Fibroblast of upper back skin (primary cell): Measurements from ENCODE around the gene TP73.

Experiments used
- DNase-seq: peaks from one replicate; pipeline ENCODE4 v3.0.0-alpha.2; 2013

Gene TP73

GRCh38 chr1:3691421-3692204 is 39.3 kb downstream of the TP73 start:
- no peak for DNase-seq

GRCh38 chr1:3692598-3692997 is 40.3 kb downstream of the TP73 start:
- DNase-seq = no peak

- DNase-seq = no peak
These were observed 41.0 kb downstream of the TP73 start for GRCh38 chr1:3693321-3693720.

DNA sequence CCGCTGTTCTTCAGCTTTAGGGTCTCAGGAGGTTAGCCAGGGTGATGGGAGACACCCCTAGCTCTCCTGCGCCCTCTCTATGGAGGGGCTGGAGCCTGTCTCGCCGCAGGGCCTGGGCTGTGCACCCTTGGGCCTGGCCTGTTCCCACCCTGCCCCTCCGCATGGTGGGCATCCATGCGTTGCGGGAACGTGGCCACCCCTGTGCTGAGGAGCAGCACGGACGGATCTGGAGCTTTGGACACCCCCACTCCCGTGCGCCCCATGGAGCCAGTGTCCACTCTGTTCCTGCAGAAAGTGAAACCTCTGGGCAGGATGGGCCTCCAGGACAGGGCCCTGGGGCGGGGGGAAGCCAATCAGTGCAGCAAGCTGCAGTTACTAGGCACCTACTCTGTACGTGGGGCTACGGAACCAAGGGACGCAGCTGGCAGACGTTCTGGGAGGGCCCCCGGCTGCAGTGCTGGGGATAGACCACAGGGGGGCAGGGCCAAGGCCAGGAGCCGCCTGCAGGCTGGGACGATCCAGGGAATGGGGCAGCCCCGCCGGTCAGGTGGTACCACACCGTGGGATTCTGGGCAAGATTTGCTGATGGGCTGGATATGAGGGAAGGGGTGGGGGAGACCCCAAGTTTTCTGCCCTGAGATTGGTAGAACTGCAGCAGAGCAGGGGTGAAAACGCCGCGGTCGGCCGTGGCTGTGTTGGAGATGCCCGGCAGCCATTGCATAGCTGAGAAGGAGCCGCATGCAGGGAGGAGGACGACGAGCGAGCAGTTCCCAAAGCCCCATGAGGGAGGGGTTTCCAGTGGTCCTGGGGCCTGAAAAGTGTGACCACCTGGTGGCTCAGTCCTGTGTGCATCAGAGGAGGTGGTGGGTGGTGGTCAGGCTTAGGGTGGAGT is 43.3 kb downstream of the TP73 start:
- DNase-seq = peak; percentile 11

DNA sequence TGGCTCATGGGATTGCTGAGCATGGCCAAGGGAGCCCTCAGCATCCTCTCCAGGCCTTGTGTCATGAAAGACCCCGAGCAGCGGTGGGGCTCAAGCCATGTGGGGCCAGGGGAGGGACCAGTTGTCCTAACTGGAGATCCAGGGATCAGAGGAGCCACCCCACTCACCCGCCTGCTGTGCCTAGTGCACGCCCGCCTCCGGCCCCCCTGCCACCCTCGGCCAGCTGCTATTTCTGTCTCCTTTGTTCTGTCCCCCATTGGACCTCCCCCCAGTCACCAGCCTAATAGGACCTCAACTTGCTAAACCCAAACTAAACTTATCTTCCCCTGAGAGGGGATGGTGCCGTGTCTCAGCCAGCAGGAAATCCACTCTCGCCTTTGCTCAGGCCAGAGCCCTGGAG is 44.4 kb downstream of the TP73 start:
- DNase-seq = no peak

DNA sequence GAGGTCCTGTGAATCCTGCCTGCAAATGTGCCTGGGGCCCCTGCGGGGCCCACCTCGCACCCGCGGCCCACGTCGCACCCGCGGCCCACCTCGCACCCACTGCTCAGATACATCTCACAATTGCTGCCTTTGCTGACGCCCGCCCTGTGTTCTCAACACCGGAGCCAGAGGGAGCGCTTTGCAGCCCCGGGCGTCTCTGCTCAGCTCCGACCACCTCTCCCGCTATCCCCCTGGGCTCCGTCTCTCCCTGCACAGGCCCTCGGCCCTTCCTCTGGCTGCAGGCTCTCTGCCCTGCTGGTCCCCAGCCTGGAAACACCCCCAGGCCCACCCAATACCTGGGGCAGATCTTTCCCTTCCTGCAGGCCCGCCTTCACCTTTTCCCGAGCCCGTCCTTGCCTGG is 44.8 kb downstream of the TP73 start:
- no peak for DNase-seq

DNA sequence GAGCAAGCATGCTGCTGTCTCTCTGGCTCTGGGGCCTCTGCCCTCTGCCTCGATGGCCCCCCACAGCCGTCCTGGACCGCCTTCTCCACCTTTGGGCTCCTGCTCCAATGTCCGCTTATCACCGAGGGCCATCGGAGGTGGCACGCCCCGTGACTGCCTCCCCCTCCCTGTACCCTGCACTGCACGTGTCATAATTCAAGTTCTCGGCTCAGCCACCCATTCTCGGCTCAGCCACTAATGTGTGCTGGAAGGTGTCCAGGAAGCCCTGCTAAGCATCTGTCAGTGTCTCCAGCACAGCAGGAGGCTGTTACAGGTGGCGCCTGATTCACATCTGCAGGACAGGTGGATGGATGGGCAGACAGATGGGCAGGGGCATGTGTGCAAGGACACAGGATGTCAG is 45.5 kb downstream of the TP73 start:
- no peak for DNase-seq

DNA sequence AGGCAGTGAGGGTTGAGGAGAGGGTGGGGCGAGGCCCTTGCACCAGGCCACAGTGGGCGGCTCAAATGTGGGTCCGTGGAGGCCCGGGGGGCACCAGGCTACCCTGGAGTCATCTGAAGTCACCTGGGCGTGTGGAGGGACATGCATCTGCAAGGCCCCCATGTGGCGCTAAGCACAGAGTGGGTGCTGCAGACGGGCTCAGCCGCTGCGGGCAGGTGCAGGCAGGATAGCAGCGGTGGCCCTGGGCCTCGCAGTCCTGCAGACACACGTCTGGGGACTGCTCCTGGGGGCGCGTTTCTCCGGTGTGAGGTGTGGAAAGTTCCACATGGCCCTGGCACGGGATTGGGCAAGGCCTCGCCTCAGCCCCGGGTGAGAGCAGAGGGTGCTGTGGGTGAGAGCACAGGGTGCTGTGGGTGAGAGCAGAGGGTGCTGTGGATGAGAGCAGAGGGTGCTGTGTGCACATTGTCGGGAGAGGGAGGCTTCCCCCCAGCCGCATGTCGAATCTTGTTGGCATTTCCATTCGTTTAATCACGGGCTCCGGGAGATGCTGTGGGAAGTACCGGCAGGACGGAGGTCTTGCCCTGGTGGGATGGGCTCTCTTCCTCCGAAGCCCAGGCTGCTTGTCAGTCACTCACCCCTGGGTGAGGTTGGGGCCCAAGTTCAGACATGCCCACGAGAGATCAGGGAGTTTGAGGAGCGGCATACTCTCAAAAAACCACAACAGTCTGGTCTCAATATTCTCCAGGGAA is 46.5 kb downstream of the TP73 start:
- no peak for DNase-seq

DNA sequence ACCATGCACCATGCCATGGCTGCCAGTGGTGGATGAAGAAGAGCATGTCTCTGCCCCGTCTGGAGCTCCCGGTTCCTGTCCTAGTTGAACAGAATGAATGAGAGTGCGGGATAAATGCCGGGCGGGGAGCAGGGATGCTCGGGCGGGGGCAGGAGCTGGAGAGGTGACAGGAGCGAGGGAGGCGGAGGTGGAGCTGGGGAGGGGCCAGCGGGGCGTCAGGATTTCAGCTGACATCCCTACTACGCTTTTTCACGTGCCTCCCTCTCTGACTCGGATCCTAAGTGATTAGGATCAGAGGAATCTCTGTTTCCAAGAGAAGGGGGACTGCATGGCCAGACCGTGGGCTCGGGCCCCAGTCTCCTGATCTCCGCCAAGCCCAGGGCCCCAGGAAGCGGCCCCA is 47.3 kb downstream of the TP73 start:
- DNase-seq = no peak

DNA sequence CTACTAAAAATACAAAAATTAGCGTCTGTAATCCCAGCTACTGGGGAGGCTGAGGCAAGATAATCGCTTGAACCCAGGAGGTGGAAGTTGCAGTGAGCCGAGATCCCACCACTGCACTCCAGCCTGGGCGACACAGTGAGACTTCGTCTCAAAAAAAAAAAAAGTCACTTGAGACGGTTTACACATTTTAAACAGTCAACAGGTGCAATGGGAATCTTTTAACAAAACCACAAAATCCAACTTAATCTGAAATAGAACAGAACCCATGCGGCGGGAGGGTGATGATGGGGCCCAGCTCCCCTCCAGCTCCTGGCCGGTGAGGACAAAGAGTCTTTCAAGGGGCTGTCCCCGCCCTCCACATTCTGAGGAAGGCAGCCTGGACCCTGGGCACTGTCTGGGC is 48.3 kb downstream of the TP73 start:
- no peak for DNase-seq

DNA sequence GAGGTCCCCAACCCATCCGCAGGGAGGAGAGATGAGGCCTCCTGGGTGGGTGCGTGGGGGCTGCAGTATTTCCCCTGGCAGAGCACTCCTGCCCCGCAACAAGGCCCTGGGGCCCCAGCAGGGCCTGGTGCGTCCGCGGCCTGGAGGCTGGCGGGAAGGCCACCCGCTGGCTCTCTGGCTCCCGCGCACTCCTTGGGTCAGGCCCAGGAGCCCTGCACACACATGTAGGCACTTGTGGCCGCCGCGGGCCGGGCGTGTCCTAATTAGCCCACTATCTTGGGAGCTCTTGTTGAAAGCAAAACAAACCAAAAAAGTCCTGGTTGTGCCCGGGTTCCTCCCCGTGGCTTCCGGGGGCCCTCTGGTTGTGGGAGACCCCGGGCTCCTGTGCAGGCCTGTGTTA is 50.2 kb downstream of the TP73 start:
- no peak for DNase-seq

GRCh38 chr1:3702990-3703728 is 50.8 kb downstream of the TP73 start:
- peak; percentile 41 for DNase-seq

GRCh38 chr1:3703786-3704371 is 51.6 kb downstream of the TP73 start:
- DNase-seq = no peak

GRCh38 chr1:3705341-3705950 is 53.1 kb downstream of the TP73 start:
- no peak for DNase-seq

DNA sequence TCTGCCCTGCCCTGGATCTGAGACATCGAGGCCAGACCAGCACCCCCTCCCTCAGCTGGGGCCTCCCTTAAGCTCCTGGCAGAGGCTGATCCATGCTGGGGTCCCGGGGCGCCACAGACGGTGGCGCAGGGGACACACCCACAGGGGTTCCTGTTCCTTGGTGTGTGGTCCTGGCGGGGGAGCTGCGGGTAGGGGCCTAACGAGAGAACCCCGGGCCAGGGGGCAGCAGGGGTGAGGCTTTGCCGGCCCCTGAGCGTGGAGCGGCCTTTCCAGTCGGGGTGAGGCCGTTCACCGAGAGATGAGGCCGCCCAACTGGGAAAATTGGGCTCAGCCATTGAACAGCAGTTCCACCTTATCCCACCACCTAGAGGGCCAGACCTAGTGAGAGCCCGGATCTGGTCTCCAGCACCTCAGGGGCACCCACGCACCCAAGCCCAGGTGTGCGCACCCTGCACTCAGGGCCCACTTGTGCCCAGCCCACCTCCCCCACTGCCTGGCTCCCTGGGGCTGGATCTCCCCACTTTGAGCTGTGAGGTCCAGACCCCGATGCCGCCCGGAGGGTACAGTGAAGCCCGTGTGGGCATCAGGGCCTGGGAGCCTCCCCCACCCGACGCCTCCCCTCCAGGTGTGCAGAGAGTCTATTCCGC is 54.5 kb downstream of the TP73 start:
- DNase-seq = no peak

- DNase-seq = no peak
These were observed 55.1 kb downstream of the TP73 start for GRCh38 chr1:3707298-3707938.

GRCh38 chr1:3707939-3708328 is 55.6 kb downstream of the TP73 start:
- no peak for DNase-seq

DNA sequence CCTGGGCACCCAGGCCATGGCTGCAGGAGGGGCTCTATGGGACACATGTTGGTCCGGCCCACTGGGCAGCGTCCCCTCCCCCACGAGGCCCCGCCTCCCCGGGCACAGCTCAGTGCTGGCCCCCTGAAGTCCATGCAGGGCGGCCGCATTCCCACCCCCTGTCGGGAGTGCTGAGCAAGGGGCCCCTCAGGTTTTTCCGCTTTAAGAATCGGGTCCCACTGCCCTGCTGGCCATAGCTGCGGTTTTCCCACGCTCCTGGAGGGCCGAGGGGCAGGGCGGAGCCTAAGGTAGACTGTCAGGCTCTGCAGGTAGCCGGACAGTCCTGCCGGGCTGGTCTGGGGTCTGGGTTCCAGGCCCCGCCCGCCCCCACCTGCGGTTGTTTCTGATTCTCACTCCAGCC is 56.5 kb downstream of the TP73 start:
- no peak for DNase-seq

DNA sequence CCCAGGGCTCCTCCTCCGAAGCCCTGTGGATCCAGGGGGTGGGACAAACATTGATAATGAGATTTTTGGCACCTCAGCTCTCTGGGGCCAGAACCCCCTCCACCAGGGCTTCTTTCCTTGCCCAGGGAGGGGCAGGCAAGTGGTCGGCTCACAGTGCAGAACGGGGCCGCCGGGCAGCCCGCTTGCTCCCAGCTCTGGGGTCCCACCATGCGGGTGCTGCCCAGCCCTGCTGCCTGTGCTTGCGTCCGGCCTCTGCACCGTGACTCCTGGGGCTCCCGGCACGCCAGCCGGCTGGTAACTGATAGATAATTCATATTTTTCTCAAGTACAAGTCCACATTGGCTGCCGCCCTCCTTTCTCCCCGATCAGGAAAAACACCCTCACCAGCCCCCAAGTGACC is 57.9 kb downstream of the TP73 start:
- DNase-seq = no peak

- no peak for DNase-seq
These were observed 59.1 kb downstream of the TP73 start for GRCh38 chr1:3711381-3711779.
